Mesenchymal stem cell (in vitro differentiated cells and primary cell): ENCODE data around the gene PGAP6.
A peak's percentile ranks its signal among the peaks of the same experiment; 100 is the strongest.
"Not testable (repeated sequence)": the region's sequence is repeated elsewhere in the genome, so short reads cannot be mapped to it uniquely, and the experiment has no call there.

Experiments
- DNase-seq: peaks from one replicate; pipeline ENCODE4 v3.0.0-alpha.2; 2013
- H2AFZ ChIP-seq: one replicate; pipeline ENCODE4 v1.6.1; 2013; ENCODE audit warnings: low read depth, mild to moderate bottlenecking, control low read depth, inconsistent platforms, low read length, moderate library complexity
- H2AK5ac ChIP-seq: 2 replicates; pipeline ENCODE4 v1.6.1; 2013; ENCODE audit warnings: low read length, moderate library complexity, mild to moderate bottlenecking, inconsistent platforms; ENCODE audit not compliant: severe bottlenecking
- H2BK120ac ChIP-seq: one replicate; pipeline ENCODE4 v1.6.1; 2013; ENCODE audit warnings: low read depth, mild to moderate bottlenecking, inconsistent platforms, low read length, moderate library complexity
- H2BK12ac ChIP-seq, 2 experiments: one replicate each; pipeline ENCODE4 v1.6.1; 2013; ENCODE audit warnings: inconsistent platforms in 2 of 2, low read length in 2 of 2, mild to moderate bottlenecking in 2 of 2, moderate library complexity in 2 of 2, control low read depth in 1 of 2
- H2BK15ac ChIP-seq: one replicate; pipeline ENCODE4 v1.6.1; 2013; ENCODE audit warnings: mild to moderate bottlenecking, low read depth, inconsistent platforms; ENCODE audit not compliant: poor library complexity, severe bottlenecking
- H2BK5ac ChIP-seq: 2 replicates; pipeline ENCODE4 v1.6.1; 2013; ENCODE audit warnings: low read depth, mild to moderate bottlenecking, low read length, control low read depth, inconsistent platforms; ENCODE audit not compliant: poor library complexity, severe bottlenecking
- H3K14ac ChIP-seq, 2 experiments: one replicate each; pipeline ENCODE4 v1.6.1; 2013; ENCODE audit warnings: inconsistent platforms in 2 of 2, low read length in 2 of 2, control low read depth in 1 of 2, mild to moderate bottlenecking in 1 of 2, moderate library complexity in 1 of 2
- H3K18ac ChIP-seq, 2 experiments: one replicate each; pipeline ENCODE4 v1.6.1; 2013; ENCODE audit warnings: inconsistent platforms in 2 of 2, low read length in 2 of 2, control low read depth in 1 of 2, low read depth in 1 of 2, mild to moderate bottlenecking in 1 of 2
- H3K23ac ChIP-seq, 2 experiments: one replicate each; pipeline ENCODE4 v1.6.1; 2013; ENCODE audit warnings: inconsistent platforms in 2 of 2, low read length in 2 of 2, mild to moderate bottlenecking in 2 of 2, moderate library complexity in 2 of 2, control low read depth in 1 of 2
- H3K27ac ChIP-seq: 2 replicates; pipeline ENCODE4 v1.5.1; 2013; ENCODE audit warnings: mild to moderate bottlenecking, moderate library complexity, low read length, control low read depth, inconsistent platforms; ENCODE audit not compliant: poor library complexity, severe bottlenecking
- H3K27me3 ChIP-seq, 2 experiments: 2 replicates each; pipeline versions ENCODE4 v1.6.1 to v1.7.0; 2013; ENCODE audit warnings: low read length in 2 of 2, mild to moderate bottlenecking in 2 of 2, moderate library complexity in 2 of 2, control low read depth in 1 of 2, inconsistent platforms in 1 of 2; ENCODE audit not compliant: control insufficient read depth in 1 of 2, insufficient read depth in 1 of 2
- H3K36me3 ChIP-seq, 2 experiments: 2 replicates each; pipeline versions ENCODE4 v1.6.1 to v1.7.0; 2013; ENCODE audit warnings: low read length in 2 of 2, control low read depth in 1 of 2, inconsistent platforms in 1 of 2, low read depth in 1 of 2, mild to moderate bottlenecking in 1 of 2; ENCODE audit not compliant: insufficient read depth in 2 of 2, control insufficient read depth in 1 of 2
- H3K4ac ChIP-seq, 2 experiments: one replicate each; pipeline ENCODE4 v1.6.1; 2013; ENCODE audit warnings: inconsistent platforms in 2 of 2, low read length in 2 of 2, mild to moderate bottlenecking in 2 of 2, moderate library complexity in 2 of 2, control low read depth in 1 of 2, low read depth in 1 of 2
- H3K4me1 ChIP-seq: 2 replicates; pipeline ENCODE4 v1.6.1; 2013; ENCODE audit warnings: low read depth, low read length, control low read depth; ENCODE audit not compliant: control insufficient read depth, insufficient read depth
- H3K4me2 ChIP-seq: 2 replicates; pipeline ENCODE4 v1.6.1; 2013; ENCODE audit warnings: low read length, mild to moderate bottlenecking, inconsistent platforms; ENCODE audit not compliant: poor library complexity, severe bottlenecking
- H3K4me3 ChIP-seq, 2 experiments: 2 replicates each; pipeline versions ENCODE4 v1.5.1 to v1.7.0; 2013; ENCODE audit warnings: low read length in 2 of 2, mild to moderate bottlenecking in 2 of 2, control low read depth in 1 of 2, low read depth in 1 of 2; ENCODE audit not compliant: insufficient read depth in 1 of 2
- H3K79me1 ChIP-seq: replicated peaks from 2 replicates; pipeline ENCODE4 v1.6.1; 2013; ENCODE audit warnings: mild to moderate bottlenecking, control low read depth, low read length, inconsistent platforms; ENCODE audit not compliant: poor library complexity, severe bottlenecking
- H3K9ac ChIP-seq: 2 replicates; pipeline ENCODE4 v1.7.0; 2013; ENCODE audit warnings: mild to moderate bottlenecking, low read length, moderate library complexity
- H3K9me3 ChIP-seq: 2 replicates; pipeline ENCODE4 v1.7.0; 2013; ENCODE audit warnings: mild to moderate bottlenecking, low read length; ENCODE audit not compliant: control insufficient read depth
- H4K8ac ChIP-seq: one replicate; pipeline ENCODE4 v1.6.1; 2013; ENCODE audit warnings: inconsistent platforms, mild to moderate bottlenecking, low read length, moderate library complexity
- H4K91ac ChIP-seq: one replicate; pipeline ENCODE4 v1.6.1; 2013; ENCODE audit warnings: mild to moderate bottlenecking, low read length, inconsistent platforms
- WGBS: methylation state at CpG from one replicate; pipeline ENCODE4 v1.1.7; 2013; ENCODE audit warnings: mixed read lengths; 5-methylcytosine and 5-hydroxymethylcytosine counted together

PGAP6 gene

GRCh38 chr16:342455-343213, 39.1 kb downstream of the PGAP6 start:
- no peak overlapping the region for H2BK120ac ChIP-seq
- peaks cover 51% of the 10 kb centered on the region for H3K79me1 ChIP-seq
- H3K4me1 ChIP-seq = peaks cover 38% of the 10 kb centered on the region
- WGBS = 93% methylated on average over 18 of the region's 18 CpGs
- no peak overlapping the region for H3K18ac ChIP-seq
- no peak overlapping the region for H2AFZ ChIP-seq
- no peak overlapping the region for H3K27ac ChIP-seq
- H3K36me3 ChIP-seq = peaks cover 24 to 41% of the 10 kb centered on the region in 2 experiments
- H4K8ac ChIP-seq = no peak overlapping the region
- H3K23ac ChIP-seq = peak overlapping the region in 1 of 2 experiments; percentile 47
- H3K14ac ChIP-seq = no peak overlapping the region
- DNase-seq = no peak
- H3K9ac ChIP-seq = no peak overlapping the region
- no peak overlapping the region for H3K4me3 ChIP-seq
- no peak overlapping the region for H4K91ac ChIP-seq
- H2AK5ac ChIP-seq = no peak overlapping the region
- no peak overlapping the region for H2BK5ac ChIP-seq
- H2BK12ac ChIP-seq = no peak overlapping the region
- no peak overlapping the region for H3K4ac ChIP-seq
- H3K9me3 ChIP-seq = no peaks in the 10 kb centered on the region
- no peak overlapping the region for H2BK15ac ChIP-seq
- H3K4me2 ChIP-seq = no peak overlapping the region
- no peaks in the 10 kb centered on the region for H3K27me3 ChIP-seq

GRCh38 chr16:341974-342336, 39.8 kb downstream of the PGAP6 start:
- peaks cover 37% of the 10 kb centered on the region for H3K4me1 ChIP-seq

GRCh38 chr16:341095-341973, 40.4 kb downstream of the PGAP6 start:
- H2BK12ac ChIP-seq, H2BK5ac ChIP-seq, H3K4me3 ChIP-seq, H3K18ac ChIP-seq, H2AK5ac ChIP-seq, H3K4ac ChIP-seq, H3K4me2 ChIP-seq, H2BK120ac ChIP-seq, H2BK15ac ChIP-seq, H4K91ac ChIP-seq, H4K8ac ChIP-seq, DNase-seq, H3K23ac ChIP-seq, H3K9me3 ChIP-seq, H3K27ac ChIP-seq, H3K9ac ChIP-seq, H3K27me3 ChIP-seq, H2AFZ ChIP-seq, H3K14ac ChIP-seq: not testable (repeated sequence)
- H3K79me1 ChIP-seq = peaks cover 50% of the 10 kb centered on the region
- H3K36me3 ChIP-seq = peaks cover 20 to 32% of the 10 kb centered on the region in 2 experiments
- WGBS = 99% methylated on average over 39 of the region's 47 CpGs
- H3K4me1 ChIP-seq = peaks cover 32% of the 10 kb centered on the region

More at GRCh38 chr16:341974-342336, 39.8 kb downstream of the PGAP6 start:
- not testable (repeated sequence) for H3K9me3 ChIP-seq, DNase-seq, H2BK120ac ChIP-seq, H3K18ac ChIP-seq, H3K4me2 ChIP-seq, H4K8ac ChIP-seq, H2AFZ ChIP-seq, H3K23ac ChIP-seq, H3K27me3 ChIP-seq, H3K14ac ChIP-seq, H3K27ac ChIP-seq, H2BK5ac ChIP-seq, H2BK15ac ChIP-seq, H3K9ac ChIP-seq, H4K91ac ChIP-seq, H3K4ac ChIP-seq, H3K4me3 ChIP-seq, H2BK12ac ChIP-seq, H2AK5ac ChIP-seq
- WGBS = 98% methylated on average over 12 of the region's 13 CpGs
- Histone ChIP-seq H3K79me1 (peaks cover 49% of the 10 kb centered on the region), H3K36me3 (peaks cover 24 to 37% of the 10 kb centered on the region in 2 experiments)
